NCI-H748 treated with DMSO at 0.1 percent for 48 hours (cell line): Measurements from ENCODE around the gene IPO9.
"Not testable (repeated sequence)": the region's sequence is repeated elsewhere in the genome, so short reads cannot be mapped to it uniquely, and the experiment has no call there.

Source experiments
- DNase-seq: peaks from one replicate; lab custom pipeline; 2025; lab: John Stamatoyannopoulos, UW

The IPO9 gene

GRCh38 chr1:201809876-201810275 is 19.1 kb upstream of the IPO9 start:
- no peak for DNase-seq

- no peak for DNase-seq
Measured at GRCh38 chr1:201810466-201811216, 18.3 kb upstream of the IPO9 start.

GRCh38 chr1:201813226-201813625 is 15.7 kb upstream of the IPO9 start:
- no peak for DNase-seq

- no peak for DNase-seq
Measured at GRCh38 chr1:201816309-201816854, 12.6 kb upstream of the IPO9 start.

GRCh38 chr1:201818971-201819750 is 9.8 kb upstream of the IPO9 start:
- no peak for DNase-seq

- DNase-seq: no peak
Measured at GRCh38 chr1:201820413-201820812, 8.5 kb upstream of the IPO9 start.

GRCh38 chr1:201825245-201825644 is 3.7 kb upstream of the IPO9 start:
- DNase-seq: no peak

- DNase-seq: no peak
Measured at GRCh38 chr1:201826830-201827229, 2.1 kb upstream of the IPO9 start.

- DNase-seq: no peak
Measured at GRCh38 chr1:201827321-201828216, 1.4 kb upstream of the IPO9 start.

- no peak for DNase-seq
Measured at GRCh38 chr1:201828217-201828819, 639 bp upstream of the IPO9 start.

- no peak for DNase-seq
Measured at GRCh38 chr1:201831371-201831770, 2.4 kb downstream of the IPO9 start.

GRCh38 chr1:201834621-201835020 is 5.7 kb downstream of the IPO9 start:
- DNase-seq: no peak

- DNase-seq: no peak
Measured at GRCh38 chr1:201838381-201838780, 9.4 kb downstream of the IPO9 start.

- DNase-seq: not testable (repeated sequence)
Measured at GRCh38 chr1:201839089-201839488, 10.1 kb downstream of the IPO9 start.

- DNase-seq: no peak
Measured at GRCh38 chr1:201840055-201840454, 11.1 kb downstream of the IPO9 start.

GRCh38 chr1:201840490-201840889 is 11.5 kb downstream of the IPO9 start:
- DNase-seq: no peak

GRCh38 chr1:201841265-201841912 is 12.4 kb downstream of the IPO9 start:
- no peak for DNase-seq

- no peak for DNase-seq
Measured at GRCh38 chr1:201842472-201843027, 13.6 kb downstream of the IPO9 start.

- DNase-seq: no peak
Measured at GRCh38 chr1:201845331-201846083, 16.6 kb downstream of the IPO9 start.

- DNase-seq: no peak
Measured at GRCh38 chr1:201847150-201847549, 18.2 kb downstream of the IPO9 start.
